GM12875 (cell line): ENCODE results near the gene RPP25L.

ENCODE experiments used
- H3K4me3 ChIP-seq: one replicate; pipeline ENCODE4 v1.5.1; 2011; ENCODE audit warnings: low read depth, low read length, control low read depth
- CTCF ChIP-seq: IDR thresholded peaks from 2 replicates; pipeline ENCODE4 v1.5.1; 2011; ENCODE audit warnings: low read depth, mild to moderate bottlenecking, control low read depth, inconsistent platforms, low read length, moderate library complexity, borderline replicate concordance; ENCODE audit not compliant: insufficient read depth

Gene RPP25L

DNA sequence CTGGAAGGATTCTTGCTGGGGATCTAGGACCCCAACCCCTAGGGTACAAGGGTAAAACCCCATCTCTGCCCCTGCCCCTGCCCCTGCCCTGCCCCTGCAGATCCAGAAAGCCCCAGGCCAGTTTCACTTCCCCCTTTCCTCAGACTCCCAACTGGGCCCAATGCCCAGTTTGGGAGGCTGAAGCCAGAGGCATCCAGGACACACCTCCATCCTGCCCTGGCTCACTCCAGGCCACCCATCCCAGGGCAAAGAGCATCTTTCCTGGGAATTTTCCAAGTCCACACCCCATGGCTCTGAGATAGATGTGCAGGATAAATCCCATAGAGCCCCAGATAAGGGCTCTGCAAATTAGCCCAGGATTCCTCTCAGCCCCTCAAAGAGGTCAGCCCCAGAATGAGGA lies 39.8 kb downstream of the RPP25L start:
- TF ChIP-seq CTCF: no peak

GRCh38 chr9:34571481-34571810 lies 40.5 kb downstream of the RPP25L start:
- TF ChIP-seq CTCF: no peak

More for the DNA sequence above, 39.8 kb downstream of the RPP25L start:
- H3K4me3 ChIP-seq: no peak overlapping the region

GRCh38 chr9:34570809-34571480 lies 41.0 kb downstream of the RPP25L start:
- H3K4me3 ChIP-seq: no peak overlapping the region

More at GRCh38 chr9:34571481-34571810, 40.5 kb downstream of the RPP25L start:
- no peak overlapping the region for H3K4me3 ChIP-seq

DNA sequence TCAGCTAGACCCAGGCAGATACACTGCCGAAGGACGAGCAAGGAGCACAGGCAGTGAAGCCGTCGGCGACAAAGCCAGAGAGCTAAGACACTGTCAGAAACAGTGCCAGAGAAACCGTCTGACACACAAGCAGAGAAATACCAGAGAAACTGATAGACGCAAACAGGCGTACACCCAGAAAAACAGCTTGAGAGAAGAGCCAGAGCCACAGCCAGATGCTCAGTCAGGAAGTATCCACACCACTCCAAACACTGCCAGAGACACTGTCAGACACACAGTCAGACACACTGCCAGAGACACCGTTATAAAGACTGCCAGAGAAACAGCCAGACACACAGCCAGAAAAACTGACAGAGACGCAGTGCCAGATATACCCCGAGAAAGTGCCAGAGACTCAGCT lies 41.5 kb downstream of the RPP25L start:
- no peak overlapping the region for H3K4me3 ChIP-seq
- TF ChIP-seq CTCF: no peak

More at GRCh38 chr9:34570809-34571480, 41.0 kb downstream of the RPP25L start:
- TF ChIP-seq CTCF: no peak

DNA sequence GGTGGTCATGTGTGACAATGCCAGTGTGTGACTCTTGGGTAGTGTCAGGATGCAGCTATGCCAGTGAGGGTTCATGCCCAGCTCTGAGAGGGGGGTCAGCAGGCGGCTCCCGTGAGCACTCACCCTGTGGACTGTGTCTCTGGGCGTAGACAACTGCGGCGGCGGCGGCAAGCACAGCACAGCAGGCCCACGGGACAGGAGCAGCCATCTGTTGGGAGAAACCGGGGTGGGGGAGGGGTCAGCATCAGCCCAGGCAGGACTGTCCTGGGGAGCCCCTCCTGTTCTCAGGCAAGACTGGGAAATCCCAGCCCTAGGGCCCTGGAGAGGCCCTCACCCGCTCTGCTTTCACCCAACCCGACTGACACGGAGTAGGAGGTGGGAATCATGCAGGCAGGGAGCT lies 43.1 kb downstream of the RPP25L start:
- TF ChIP-seq CTCF: no peak
- H3K4me3 ChIP-seq: no peak overlapping the region

GRCh38 chr9:34568133-34568532 lies 43.8 kb downstream of the RPP25L start:
- no peak for TF ChIP-seq CTCF
- no peak overlapping the region for H3K4me3 ChIP-seq

DNA sequence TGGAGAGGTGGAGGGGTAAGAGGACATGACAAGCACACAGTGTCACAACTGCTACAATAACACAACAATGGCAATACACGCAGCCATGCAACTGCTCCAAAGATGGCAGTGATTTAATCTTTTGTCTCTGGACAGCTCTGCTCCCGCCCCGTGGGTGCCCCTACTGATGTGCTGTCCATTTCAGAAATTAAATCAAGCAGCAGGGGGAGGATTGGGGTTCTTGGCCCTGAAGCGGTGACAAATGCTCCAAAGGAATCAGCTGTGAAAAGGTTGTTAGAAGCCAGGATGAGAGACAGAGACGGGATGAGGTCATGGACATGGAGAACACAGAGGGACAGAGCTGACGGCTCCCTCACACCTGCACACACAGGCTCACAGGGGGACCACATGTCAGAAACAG lies 44.9 kb downstream of the RPP25L start:
- TF ChIP-seq CTCF: no peak
- no peak overlapping the region for H3K4me3 ChIP-seq
